Neural cell (in vitro differentiated cells): Measurements from ENCODE around the gene LRMDA. TPM values are rescaled to one million over a fixed set of nuclear protein-coding genes. Genes with fewer than 3 reads are reported as not detected.

Experiments used
- H2AFZ ChIP-seq: fragments of 200-600, 300-800 bp; sonication (generic), shearing (Covaris generic); 2 replicates; pipeline ENCODE4 v1.6.0; 2014; ENCODE audit warnings: low read depth, mild to moderate bottlenecking, antibody characterized with exemption, low read length, moderate library complexity
- H3F3A ChIP-seq: fragments of 200-600 bp; shearing (Covaris generic); 2 replicates; pipeline ENCODE4 v1.6.1; 2016; ENCODE audit warnings: mild to moderate bottlenecking, moderate library complexity, mixed read lengths, antibody characterized with exemption, low read length; ENCODE audit not compliant: insufficient read depth, poor library complexity, severe bottlenecking
- H3K27ac ChIP-seq: fragments of 200-600, 300-800 bp; sonication (generic), shearing (Covaris generic); 2 replicates; pipeline ENCODE4 v1.5.1; 2014; ENCODE audit warnings: mild to moderate bottlenecking, low read length, moderate library complexity
- H3K27me3 ChIP-seq: fragments of 300-800, 200-600 bp; sonication (generic), shearing (Covaris generic); 2 replicates; pipeline ENCODE4 v1.6.0; 2014; ENCODE audit warnings: mild to moderate bottlenecking, low read depth, low read length, moderate library complexity; ENCODE audit not compliant: insufficient read depth
- H3K36me3 ChIP-seq: fragments of 300-800, 200-600 bp; sonication (generic), shearing (Covaris generic); 2 replicates; pipeline ENCODE4 v1.5.1; 2014; ENCODE audit warnings: mild to moderate bottlenecking, antibody characterized with exemption, low read length, moderate library complexity; ENCODE audit not compliant: insufficient read depth
- H3K4me2 ChIP-seq: fragments of 300-800, 200-600 bp; sonication (generic), shearing (Covaris generic); 2 replicates; pipeline ENCODE4 v1.6.0; 2014; ENCODE audit warnings: mild to moderate bottlenecking, low read length
- H3K4me3 ChIP-seq: fragments of 300-800, 200-600 bp; sonication (generic), shearing (Covaris generic); 2 replicates; pipeline ENCODE4 v1.5.1; 2014; ENCODE audit warnings: mild to moderate bottlenecking, low read length, moderate library complexity
- H3K79me2 ChIP-seq: fragments of 200-600 bp; shearing (Covaris generic); replicated peaks from 2 replicates; pipeline ENCODE4 v1.6.0; 2014; ENCODE audit warnings: mild to moderate bottlenecking, low read length, moderate library complexity; ENCODE audit not compliant: insufficient read depth
- H3K9ac ChIP-seq: fragments of 300-800, 200-600 bp; sonication (generic), shearing (Covaris generic); 2 replicates; pipeline ENCODE4 v1.6.1; 2016; ENCODE audit warnings: mild to moderate bottlenecking, low read length, mixed read lengths
- H3K9me2 ChIP-seq: fragments of 200-600 bp; shearing (Covaris generic); 2 replicates; pipeline ENCODE4 v1.6.1; 2016; ENCODE audit warnings: mild to moderate bottlenecking, low read length, mixed read lengths; ENCODE audit not compliant: insufficient read depth
- H3K9me3 ChIP-seq: fragments of 200-600, 300-800 bp; sonication (generic), shearing (Covaris generic); 2 replicates; pipeline ENCODE4 v1.6.1; 2016; ENCODE audit warnings: mild to moderate bottlenecking, mixed run types, low read length, moderate library complexity, mixed read lengths
- H4K20me1 ChIP-seq: fragments of 200-600 bp; shearing (Covaris generic); 2 replicates; pipeline ENCODE4 v1.6.1; 2016; ENCODE audit warnings: mild to moderate bottlenecking, mixed run types; ENCODE audit not compliant: insufficient read depth
- CTCF ChIP-seq: fragments of 450-650 bp; IDR thresholded peaks from 2 replicates; pipeline ENCODE4 v1.5.1; 2014; ENCODE audit warnings: antibody characterized with exemption, mild to moderate bottlenecking, moderate library complexity; ENCODE audit not compliant: poor library complexity, severe bottlenecking
- EP300 ChIP-seq: fragments of 450-650 bp; conservative IDR thresholded peaks from 2 replicates; pipeline ENCODE4 v1.6.1; 2014; ENCODE audit warnings: antibody characterized with exemption, mild to moderate bottlenecking, moderate library complexity; ENCODE audit not compliant: poor library complexity, severe bottlenecking
- EZH2 ChIP-seq: fragments of 200-600, 300-800 bp; shearing (Covaris generic), sonication (generic); IDR thresholded peaks from 2 replicates; pipeline ENCODE4 v1.6.1; 2014; ENCODE audit warnings: antibody characterized with exemption, low read length, borderline replicate concordance, mild to moderate bottlenecking; ENCODE audit not compliant: insufficient read depth, poor library complexity, severe bottlenecking
- MXI1 ChIP-seq: fragments of 450-650 bp; conservative IDR thresholded peaks from 2 replicates; pipeline ENCODE4 v1.6.1; 2014; ENCODE audit warnings: antibody characterized with exemption, mild to moderate bottlenecking; ENCODE audit not compliant: poor library complexity, severe bottlenecking
- POLR2AphosphoS5 ChIP-seq: IDR thresholded peaks from 2 replicates; pipeline ENCODE4 v1.6.1; 2012
- RAD21 ChIP-seq: fragments of 450-650 bp; conservative IDR thresholded peaks from 2 replicates; pipeline ENCODE4 v1.6.1; 2014; ENCODE audit warnings: antibody characterized with exemption, mild to moderate bottlenecking, moderate library complexity
- SMC3 ChIP-seq: fragments of 450-650 bp; conservative IDR thresholded peaks from 2 replicates; pipeline ENCODE4 v1.6.1; 2014; ENCODE audit warnings: antibody characterized with exemption, mild to moderate bottlenecking, moderate library complexity; ENCODE audit not compliant: poor library complexity
- TAF1 ChIP-seq: IDR thresholded peaks from 2 replicates; pipeline ENCODE4 v1.6.1; 2012; ENCODE audit warnings: low read depth
- polyA plus RNA-seq: library from polyadenylated mRNA; depleted of rRNA; stranded (reverse); fragments of >200 nt; gene quantifications from 2 replicates; pipeline ENCODE4 v1.2.3, GENCODE V29; 2014
- TF ChIP-seq, protein P1 (sequence below): IDR thresholded peaks from 2 replicates; pipeline ENCODE4 v1.6.1; 2012; ENCODE audit warnings: borderline replicate concordance

The LRMDA gene
- polyA plus RNA-seq, 1 donor from 2014 or later: 5.6 TPM

DNA sequence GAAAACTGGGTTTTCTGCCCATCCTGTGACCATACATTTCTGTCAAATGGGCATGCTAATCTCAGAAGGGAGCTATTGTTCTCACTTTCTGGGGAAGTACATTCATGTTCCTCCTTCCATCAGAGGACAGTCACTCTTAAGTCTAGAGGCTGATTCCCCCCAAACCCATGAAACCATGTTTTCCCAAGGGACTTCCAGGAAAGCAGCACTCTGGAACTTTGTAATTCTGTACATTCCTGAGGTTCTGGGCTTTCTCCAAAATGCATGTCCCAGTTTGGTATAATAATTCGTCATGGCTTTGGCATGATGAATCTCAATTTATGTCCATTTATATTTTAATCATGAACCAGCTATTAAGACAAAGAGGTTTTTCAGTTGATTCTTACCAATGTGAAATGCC is 688.1 kb downstream of the LRMDA start:
- Histone ChIP-seq H3K27ac (no peak overlapping the region), H3K36me3 (no peaks in the 10 kb centered on the region), H3F3A (no peaks in the 10 kb centered on the region), H3K4me2 (no peak overlapping the region), H2AFZ (no peak overlapping the region), H3K9me3 (no peaks in the 10 kb centered on the region), H3K27me3 (no peaks in the 10 kb centered on the region), H3K79me2 (no peaks in the 10 kb centered on the region), H3K9ac (no peak overlapping the region), H3K9me2 (no peaks in the 10 kb centered on the region), H4K20me1 (no peaks in the 10 kb centered on the region), H3K4me3 (no peak overlapping the region)
- TF ChIP-seq EP300: no peak
- no peak for TF ChIP-seq MXI1
- no peak for TF ChIP-seq RAD21
- TF ChIP-seq SMC3: no peak

- H3K9me2 ChIP-seq: no peaks in the 10 kb centered on the region
- no peaks in the 10 kb centered on the region for H3K79me2 ChIP-seq
- no peaks in the 10 kb centered on the region for H3F3A ChIP-seq
- no peaks in the 10 kb centered on the region for H3K9me3 ChIP-seq
- no peak overlapping the region for H3K27ac ChIP-seq
- H3K9ac ChIP-seq: no peak overlapping the region
- TF ChIP-seq RAD21 (no peak), EZH2 (no peak), MXI1 (no peak), EP300 (no peak), POLR2AphosphoS5 (no peak), SMC3 (no peak), TAF1 (no peak), CTCF (no peak)
- TF ChIP-seq, protein P1, sequence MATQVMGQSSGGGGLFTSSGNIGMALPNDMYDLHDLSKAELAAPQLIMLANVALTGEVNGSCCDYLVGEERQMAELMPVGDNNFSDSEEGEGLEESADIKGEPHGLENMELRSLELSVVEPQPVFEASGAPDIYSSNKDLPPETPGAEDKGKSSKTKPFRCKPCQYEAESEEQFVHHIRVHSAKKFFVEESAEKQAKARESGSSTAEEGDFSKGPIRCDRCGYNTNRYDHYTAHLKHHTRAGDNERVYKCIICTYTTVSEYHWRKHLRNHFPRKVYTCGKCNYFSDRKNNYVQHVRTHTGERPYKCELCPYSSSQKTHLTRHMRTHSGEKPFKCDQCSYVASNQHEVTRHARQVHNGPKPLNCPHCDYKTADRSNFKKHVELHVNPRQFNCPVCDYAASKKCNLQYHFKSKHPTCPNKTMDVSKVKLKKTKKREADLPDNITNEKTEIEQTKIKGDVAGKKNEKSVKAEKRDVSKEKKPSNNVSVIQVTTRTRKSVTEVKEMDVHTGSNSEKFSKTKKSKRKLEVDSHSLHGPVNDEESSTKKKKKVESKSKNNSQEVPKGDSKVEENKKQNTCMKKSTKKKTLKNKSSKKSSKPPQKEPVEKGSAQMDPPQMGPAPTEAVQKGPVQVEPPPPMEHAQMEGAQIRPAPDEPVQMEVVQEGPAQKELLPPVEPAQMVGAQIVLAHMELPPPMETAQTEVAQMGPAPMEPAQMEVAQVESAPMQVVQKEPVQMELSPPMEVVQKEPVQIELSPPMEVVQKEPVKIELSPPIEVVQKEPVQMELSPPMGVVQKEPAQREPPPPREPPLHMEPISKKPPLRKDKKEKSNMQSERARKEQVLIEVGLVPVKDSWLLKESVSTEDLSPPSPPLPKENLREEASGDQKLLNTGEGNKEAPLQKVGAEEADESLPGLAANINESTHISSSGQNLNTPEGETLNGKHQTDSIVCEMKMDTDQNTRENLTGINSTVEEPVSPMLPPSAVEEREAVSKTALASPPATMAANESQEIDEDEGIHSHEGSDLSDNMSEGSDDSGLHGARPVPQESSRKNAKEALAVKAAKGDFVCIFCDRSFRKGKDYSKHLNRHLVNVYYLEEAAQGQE: no peak
- no peak overlapping the region for H2AFZ ChIP-seq
- no peaks in the 10 kb centered on the region for H3K36me3 ChIP-seq
- H4K20me1 ChIP-seq: no peaks in the 10 kb centered on the region
- no peak overlapping the region for H3K4me3 ChIP-seq
- H3K27me3 ChIP-seq: no peaks in the 10 kb centered on the region
- no peak overlapping the region for H3K4me2 ChIP-seq
Measured at GRCh38 chr10:76122056-76122455, 690.6 kb downstream of the LRMDA start.

DNA sequence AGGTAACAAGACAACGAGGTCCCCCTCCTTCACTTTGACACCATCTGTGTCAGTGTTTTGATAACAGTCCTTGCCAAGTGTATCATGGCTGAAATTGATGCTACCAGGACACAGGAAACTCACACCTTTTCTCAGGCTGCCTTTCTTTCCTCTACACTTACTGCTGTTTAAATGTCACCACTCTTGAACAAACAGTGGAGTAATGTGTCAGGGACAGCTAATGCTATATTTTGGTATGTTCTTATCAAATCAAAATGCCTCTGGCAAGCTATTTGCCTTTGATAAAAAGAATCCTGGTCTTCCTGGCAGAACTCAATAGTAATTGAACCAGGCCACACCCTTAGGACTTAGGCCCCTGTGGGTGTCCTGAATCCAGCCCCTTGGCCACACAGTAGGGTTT is 692.9 kb downstream of the LRMDA start:
- Histone ChIP-seq H4K20me1 (no peaks in the 10 kb centered on the region), H3K36me3 (no peaks in the 10 kb centered on the region), H3K79me2 (no peaks in the 10 kb centered on the region), H3K4me3 (no peak overlapping the region), H3F3A (no peaks in the 10 kb centered on the region), H3K27me3 (no peaks in the 10 kb centered on the region), H3K27ac (no peak overlapping the region), H3K9me2 (no peaks in the 10 kb centered on the region), H2AFZ (no peak overlapping the region), H3K9me3 (no peaks in the 10 kb centered on the region), H3K4me2 (no peak overlapping the region), H3K9ac (no peak overlapping the region)
- no peak for TF ChIP-seq TAF1
- no peak for TF ChIP-seq CTCF
- TF ChIP-seq EZH2: no peak
- no peak for TF ChIP-seq MXI1
- TF ChIP-seq RAD21: no peak
- TF ChIP-seq POLR2AphosphoS5: no peak
- TF ChIP-seq SMC3: no peak
- TF ChIP-seq, protein P1: no peak
- TF ChIP-seq EP300: no peak
